Stimulated activated memory B cell treated with anti-CD40 and anti-IgM and Interleukin-4, amounts not matched to agents 10 μg/mL and 1 μg/mL and 100 μg/mL, for 72 hours (primary cell): Measurements from ENCODE around the gene IL16.
"Not testable (repeated sequence)": the region's sequence is repeated elsewhere in the genome, so short reads cannot be mapped to it uniquely, and the experiment has no call there.

Experiments
- ATAC-seq: fragments of 150-1000 bp; cut with Tn5 transposase; 2 replicates; pipeline ENCODE4 v1.10.0; 2021
- H3K27ac Mint-ChIP-seq: one replicate; pipeline ENCODE4 v1.8.0; 2022; ENCODE audit warnings: mild to moderate bottlenecking, mixed read lengths
- H3K27me3 Mint-ChIP-seq: one replicate; pipeline ENCODE4 v1.8.0; 2022; ENCODE audit warnings: mixed read lengths
- H3K36me3 Mint-ChIP-seq: one replicate; pipeline ENCODE4 v1.8.0; 2022; ENCODE audit warnings: mixed read lengths
- H3K4me1 Mint-ChIP-seq: one replicate; pipeline ENCODE4 v1.8.0; 2022; ENCODE audit warnings: mixed read lengths
- H3K4me3 Mint-ChIP-seq: one replicate; pipeline ENCODE4 v1.8.0; 2022; ENCODE audit warnings: mild to moderate bottlenecking, moderate library complexity, mixed read lengths
- H3K9me3 Mint-ChIP-seq: one replicate; pipeline ENCODE4 v1.8.0; 2022; ENCODE audit warnings: mixed read lengths

IL16 gene

GRCh38 chr15:81338170-81339007, 141.7 kb downstream of the IL16 start:
- H3K27me3 Mint-ChIP-seq, result no peaks in the 10 kb centered on the region
- H3K9me3 Mint-ChIP-seq, result no peaks in the 10 kb centered on the region
- no peak overlapping the region for H3K27ac Mint-ChIP-seq
- H3K4me1 Mint-ChIP-seq, result peaks cover 11% of the 10 kb centered on the region
- no peak for ATAC-seq
- H3K36me3 Mint-ChIP-seq, result no peaks in the 10 kb centered on the region
- H3K4me3 Mint-ChIP-seq, result no peak overlapping the region

DNA sequence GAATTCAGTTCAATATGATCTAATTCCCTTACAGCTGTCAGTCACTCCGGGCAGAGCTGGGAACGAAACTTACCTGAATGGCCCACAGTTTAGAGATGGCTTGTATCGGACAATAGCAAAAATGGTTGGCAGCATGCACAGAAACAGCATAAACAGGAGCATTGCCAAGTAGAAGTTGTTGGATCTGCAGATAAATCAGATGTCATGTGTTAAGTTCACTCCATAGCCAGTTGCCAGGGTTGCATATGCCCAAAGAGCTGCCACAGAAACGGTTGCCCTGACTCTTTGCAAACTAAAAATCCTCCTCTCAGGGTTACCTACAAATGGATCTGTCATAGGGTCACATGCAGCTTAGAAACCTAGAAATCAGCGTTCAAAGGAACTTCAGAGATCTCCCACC, 142.6 kb downstream of the IL16 start:
- no peaks in the 10 kb centered on the region for H3K36me3 Mint-ChIP-seq
- no peak for ATAC-seq
- peaks cover 11% of the 10 kb centered on the region for H3K4me1 Mint-ChIP-seq
- no peaks in the 10 kb centered on the region for H3K27me3 Mint-ChIP-seq
- no peaks in the 10 kb centered on the region for H3K9me3 Mint-ChIP-seq
- H3K4me3 Mint-ChIP-seq, result no peak overlapping the region
- no peak overlapping the region for H3K27ac Mint-ChIP-seq

DNA sequence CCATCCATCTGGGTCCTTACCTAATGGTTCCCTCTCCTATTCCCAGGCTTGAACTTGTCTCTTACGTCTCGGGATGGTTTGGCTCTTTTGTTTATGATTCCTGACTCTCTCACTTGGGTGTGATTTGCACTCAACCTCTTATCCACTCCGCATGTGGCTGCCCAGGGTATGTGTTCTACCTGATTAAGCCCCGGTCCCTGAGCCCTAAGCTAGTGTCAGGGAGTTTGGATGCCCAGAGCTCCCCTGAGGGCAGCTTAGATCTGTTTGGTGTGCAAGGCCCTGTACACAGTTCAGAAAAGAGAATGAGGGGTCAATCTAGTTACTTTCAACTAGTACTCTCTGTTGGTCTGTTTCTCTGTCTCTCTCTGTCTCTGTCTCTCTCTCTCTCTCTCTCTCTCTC, 143.2 kb downstream of the IL16 start:
- H3K9me3 Mint-ChIP-seq, result no peaks in the 10 kb centered on the region
- no peaks in the 10 kb centered on the region for H3K36me3 Mint-ChIP-seq
- no peaks in the 10 kb centered on the region for H3K27me3 Mint-ChIP-seq
- H3K4me1 Mint-ChIP-seq, result peaks cover 11% of the 10 kb centered on the region
- no peak overlapping the region for H3K4me3 Mint-ChIP-seq
- ATAC-seq, result no peak
- H3K27ac Mint-ChIP-seq, result no peak overlapping the region

- H3K4me1 Mint-ChIP-seq, result peaks cover 8% of the 10 kb centered on the region
- H3K9me3 Mint-ChIP-seq, result no peaks in the 10 kb centered on the region
- no peak overlapping the region for H3K27ac Mint-ChIP-seq
- no peaks in the 10 kb centered on the region for H3K27me3 Mint-ChIP-seq
- no peak overlapping the region for H3K4me3 Mint-ChIP-seq
- no peak for ATAC-seq
- H3K36me3 Mint-ChIP-seq, result no peaks in the 10 kb centered on the region
These were observed 144.7 kb downstream of the IL16 start for GRCh38 chr15:81341351-81341750.

GRCh38 chr15:81343371-81343770, 146.7 kb downstream of the IL16 start:
- Mint-ChIP-seq H3K4me3 (no peak overlapping the region), H3K9me3 (no peaks in the 10 kb centered on the region), H3K27me3 (no peaks in the 10 kb centered on the region), H3K27ac (no peak overlapping the region), H3K36me3 (no peaks in the 10 kb centered on the region), H3K4me1 (no peaks in the 10 kb centered on the region)
- no peak for ATAC-seq

GRCh38 chr15:81346611-81347010, 149.9 kb downstream of the IL16 start:
- ATAC-seq, result no peak
- Mint-ChIP-seq H3K4me1 (no peaks in the 10 kb centered on the region), H3K27ac (no peak overlapping the region), H3K27me3 (no peaks in the 10 kb centered on the region), H3K4me3 (no peak overlapping the region), H3K9me3 (no peaks in the 10 kb centered on the region), H3K36me3 (peaks cover 5% of the 10 kb centered on the region)

DNA sequence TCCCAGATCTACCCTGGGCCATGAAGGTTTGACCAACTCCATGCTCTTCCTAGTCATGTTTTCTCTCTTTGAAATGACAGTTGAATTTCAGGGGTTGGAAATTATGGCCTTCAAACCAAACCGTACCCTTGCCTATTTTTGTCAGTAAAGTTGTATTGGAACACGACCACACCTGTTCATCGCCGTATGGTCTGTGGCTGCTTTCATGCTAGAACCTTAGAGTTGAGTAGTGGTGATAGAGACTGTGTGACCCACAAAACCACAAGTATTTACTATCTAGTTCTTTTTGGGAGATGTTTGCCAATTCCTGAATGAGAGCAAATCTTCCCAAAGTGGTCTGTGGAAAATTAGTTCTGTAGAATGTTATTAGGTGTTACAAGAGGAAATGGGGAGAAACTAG, 151.2 kb downstream of the IL16 start:
- Mint-ChIP-seq H3K4me1 (no peaks in the 10 kb centered on the region), H3K27ac (no peak overlapping the region), H3K9me3 (no peaks in the 10 kb centered on the region), H3K36me3 (peaks cover 5% of the 10 kb centered on the region), H3K27me3 (no peaks in the 10 kb centered on the region), H3K4me3 (no peak overlapping the region)
- no peak for ATAC-seq

GRCh38 chr15:81348691-81349090, 152.0 kb downstream of the IL16 start:
- H3K4me3 Mint-ChIP-seq, H3K36me3 Mint-ChIP-seq, H3K4me1 Mint-ChIP-seq, ATAC-seq, H3K9me3 Mint-ChIP-seq, H3K27ac Mint-ChIP-seq, H3K27me3 Mint-ChIP-seq: not testable (repeated sequence)

- Mint-ChIP-seq H3K27ac (no peak overlapping the region), H3K9me3 (no peaks in the 10 kb centered on the region), H3K4me1 (no peaks in the 10 kb centered on the region), H3K36me3 (peaks cover 5% of the 10 kb centered on the region), H3K27me3 (no peaks in the 10 kb centered on the region), H3K4me3 (no peak overlapping the region)
- ATAC-seq, result no peak
These were observed 152.6 kb downstream of the IL16 start for GRCh38 chr15:81349271-81349670.

GRCh38 chr15:81351651-81352050, 155.0 kb downstream of the IL16 start:
- Mint-ChIP-seq H3K27ac (no peak overlapping the region), H3K27me3 (no peaks in the 10 kb centered on the region), H3K4me3 (no peak overlapping the region), H3K36me3 (peaks cover 5% of the 10 kb centered on the region), H3K9me3 (no peaks in the 10 kb centered on the region), H3K4me1 (no peaks in the 10 kb centered on the region)
- ATAC-seq, result no peak

- H3K27ac Mint-ChIP-seq, result no peak overlapping the region
- no peaks in the 10 kb centered on the region for H3K9me3 Mint-ChIP-seq
- H3K4me3 Mint-ChIP-seq, result no peak overlapping the region
- no peaks in the 10 kb centered on the region for H3K4me1 Mint-ChIP-seq
- no peaks in the 10 kb centered on the region for H3K36me3 Mint-ChIP-seq
- H3K27me3 Mint-ChIP-seq, result no peaks in the 10 kb centered on the region
- no peak for ATAC-seq
These were observed 159.6 kb downstream of the IL16 start for GRCh38 chr15:81356252-81356651.

- no peaks in the 10 kb centered on the region for H3K9me3 Mint-ChIP-seq
These were observed 160.6 kb downstream of the IL16 start for GRCh38 chr15:81357180-81357686.

GRCh38 chr15:81358248-81358647, 161.6 kb downstream of the IL16 start:
- Mint-ChIP-seq H3K27ac (no peak overlapping the region), H3K4me1 (no peaks in the 10 kb centered on the region), H3K4me3 (no peak overlapping the region), H3K9me3 (no peaks in the 10 kb centered on the region), H3K27me3 (no peaks in the 10 kb centered on the region), H3K36me3 (no peaks in the 10 kb centered on the region)
- ATAC-seq, result no peak

More at GRCh38 chr15:81357180-81357686, 160.6 kb downstream of the IL16 start:
- no peak for ATAC-seq
- Mint-ChIP-seq H3K27me3 (no peaks in the 10 kb centered on the region), H3K4me3 (no peak overlapping the region), H3K36me3 (no peaks in the 10 kb centered on the region), H3K27ac (no peak overlapping the region), H3K4me1 (no peaks in the 10 kb centered on the region)

- Mint-ChIP-seq H3K36me3 (peaks cover 5% of the 10 kb centered on the region), H3K4me3 (no peak overlapping the region), H3K4me1 (no peaks in the 10 kb centered on the region), H3K27ac (no peak overlapping the region), H3K27me3 (no peaks in the 10 kb centered on the region), H3K9me3 (no peaks in the 10 kb centered on the region)
- no peak for ATAC-seq
These were observed 163.8 kb downstream of the IL16 start for GRCh38 chr15:81360491-81360890.

- H3K27me3 Mint-ChIP-seq, result no peaks in the 10 kb centered on the region
- no peak overlapping the region for H3K4me3 Mint-ChIP-seq
- H3K9me3 Mint-ChIP-seq, result no peaks in the 10 kb centered on the region
- H3K27ac Mint-ChIP-seq, result no peak overlapping the region
- H3K36me3 Mint-ChIP-seq, result peaks cover 5% of the 10 kb centered on the region
- H3K4me1 Mint-ChIP-seq, result no peaks in the 10 kb centered on the region
- ATAC-seq, result no peak
These were observed 165.2 kb downstream of the IL16 start for GRCh38 chr15:81361891-81362290.

- no peaks in the 10 kb centered on the region for H3K9me3 Mint-ChIP-seq
- H3K4me1 Mint-ChIP-seq, result no peaks in the 10 kb centered on the region
- H3K4me3 Mint-ChIP-seq, result no peak overlapping the region
- H3K27me3 Mint-ChIP-seq, result no peaks in the 10 kb centered on the region
- H3K36me3 Mint-ChIP-seq, result peaks cover 5% of the 10 kb centered on the region
- ATAC-seq, result no peak
- H3K27ac Mint-ChIP-seq, result no peak overlapping the region
These were observed 166.1 kb downstream of the IL16 start for GRCh38 chr15:81362790-81363189.
